ENCODE data around the gene MTA1.

MTA1 gene

DNA sequence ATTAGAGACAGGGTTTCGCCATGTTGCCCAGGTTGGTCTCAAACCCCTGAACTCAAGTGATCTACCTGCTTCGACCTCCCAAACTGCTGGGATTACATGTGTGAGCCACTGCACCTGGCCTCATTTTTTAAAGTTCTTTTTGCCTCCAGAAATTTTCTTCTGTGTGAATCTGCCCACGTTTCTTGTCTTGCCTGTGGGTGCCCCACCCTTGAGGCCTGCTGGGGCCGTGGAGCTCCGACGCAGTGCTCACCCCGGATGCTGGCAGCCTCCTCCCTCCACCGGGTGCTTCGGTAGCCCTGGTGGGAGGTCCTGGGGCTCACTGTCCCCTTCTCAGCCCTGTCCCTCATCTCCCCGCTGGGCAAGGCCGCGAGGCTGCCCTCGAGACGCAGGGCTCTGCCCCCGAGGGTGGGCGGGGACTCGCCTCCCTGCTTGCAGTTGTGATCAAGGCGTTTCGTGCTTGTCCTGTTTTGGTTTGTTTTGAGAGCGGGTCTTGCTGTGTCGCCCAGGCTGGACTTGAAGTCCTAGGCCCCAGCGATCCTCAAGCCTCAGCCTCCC, 35.5 kb downstream of the MTA1 start:
- Histone ChIP-seq H3K36me3 (ENCODE audit: insufficient read depth, low read length) (peaks cover 45% of the 10 kb centered on the region), H3K9me3 (ENCODE audit: low read length) (no peaks in the 10 kb centered on the region), H3K27me3 (ENCODE audit: control insufficient read depth in 1 of 2, insufficient read depth in 2 of 2, low read length in 2 of 2) (no peaks in the 10 kb centered on the region), H3K4me3 (ENCODE audit: low read depth in 1 of 2, low read length in 2 of 2) (no peak overlapping the region), H3K27ac (ENCODE audit: low read depth, low read length) (no peak overlapping the region), H3K4me1 (ENCODE audit: insufficient read depth, low read length) (no peaks in the 10 kb centered on the region), H3K9ac (ENCODE audit: low read length) (no peak overlapping the region)

DNA sequence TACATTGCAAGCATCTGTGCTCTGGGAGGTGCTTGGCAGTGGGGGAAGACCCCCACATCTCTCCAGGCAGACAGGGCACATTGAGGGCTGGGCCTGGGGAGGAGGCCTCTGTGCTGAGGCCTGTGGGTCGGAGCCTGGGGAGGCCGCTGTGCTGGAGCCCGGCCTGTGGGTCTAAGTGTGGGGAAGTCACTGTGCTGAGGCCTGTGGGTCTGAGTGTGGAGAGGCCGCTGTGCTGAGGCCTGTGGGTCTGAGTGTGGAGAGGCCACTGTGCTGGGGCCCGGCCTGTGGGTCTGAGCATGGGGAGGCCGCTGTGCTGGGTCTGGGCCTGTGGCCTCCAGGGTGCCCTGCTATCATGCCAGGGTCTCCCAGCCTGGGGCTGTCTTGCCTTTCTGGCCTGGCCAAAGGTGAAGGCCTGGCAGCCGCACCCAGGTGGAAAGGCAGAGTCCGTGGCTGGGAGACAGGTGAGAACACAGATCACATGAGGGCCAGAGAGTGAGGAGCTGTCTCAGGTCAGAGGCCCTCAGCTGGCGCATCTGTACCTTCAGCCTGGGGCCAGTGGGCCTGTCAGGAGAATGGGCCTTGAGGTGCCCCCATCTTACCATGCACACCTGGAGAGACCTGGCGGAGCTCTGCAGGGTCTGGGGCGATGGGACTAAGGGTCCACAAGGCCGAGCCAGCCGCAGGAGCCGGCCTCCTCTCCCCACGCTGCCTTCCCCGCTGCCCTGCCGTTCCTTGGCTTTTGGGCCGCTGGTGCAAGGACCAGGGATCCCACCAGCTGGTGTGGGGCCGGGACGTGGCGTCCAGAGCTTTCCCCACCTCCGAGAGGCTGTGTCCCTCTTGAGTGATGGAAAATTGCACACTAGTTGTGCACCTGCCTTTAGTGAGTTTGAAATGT, 36.4 kb downstream of the MTA1 start:
- H3K36me3 ChIP-seq (ENCODE audit: insufficient read depth, low read length), result peaks cover 44% of the 10 kb centered on the region
- no peak overlapping the region for H3K4me3 ChIP-seq (ENCODE audit: low read depth in 1 of 2, low read length in 2 of 2)
- H3K4me1 ChIP-seq (ENCODE audit: insufficient read depth, low read length), result no peaks in the 10 kb centered on the region
- H3K27me3 ChIP-seq (ENCODE audit: control insufficient read depth in 1 of 2, insufficient read depth in 2 of 2, low read length in 2 of 2), result no peaks in the 10 kb centered on the region
- no peak overlapping the region for H3K9ac ChIP-seq (ENCODE audit: low read length)
- H3K27ac ChIP-seq (ENCODE audit: low read depth, low read length), result no peak overlapping the region
- no peaks in the 10 kb centered on the region for H3K9me3 ChIP-seq (ENCODE audit: low read length)

DNA sequence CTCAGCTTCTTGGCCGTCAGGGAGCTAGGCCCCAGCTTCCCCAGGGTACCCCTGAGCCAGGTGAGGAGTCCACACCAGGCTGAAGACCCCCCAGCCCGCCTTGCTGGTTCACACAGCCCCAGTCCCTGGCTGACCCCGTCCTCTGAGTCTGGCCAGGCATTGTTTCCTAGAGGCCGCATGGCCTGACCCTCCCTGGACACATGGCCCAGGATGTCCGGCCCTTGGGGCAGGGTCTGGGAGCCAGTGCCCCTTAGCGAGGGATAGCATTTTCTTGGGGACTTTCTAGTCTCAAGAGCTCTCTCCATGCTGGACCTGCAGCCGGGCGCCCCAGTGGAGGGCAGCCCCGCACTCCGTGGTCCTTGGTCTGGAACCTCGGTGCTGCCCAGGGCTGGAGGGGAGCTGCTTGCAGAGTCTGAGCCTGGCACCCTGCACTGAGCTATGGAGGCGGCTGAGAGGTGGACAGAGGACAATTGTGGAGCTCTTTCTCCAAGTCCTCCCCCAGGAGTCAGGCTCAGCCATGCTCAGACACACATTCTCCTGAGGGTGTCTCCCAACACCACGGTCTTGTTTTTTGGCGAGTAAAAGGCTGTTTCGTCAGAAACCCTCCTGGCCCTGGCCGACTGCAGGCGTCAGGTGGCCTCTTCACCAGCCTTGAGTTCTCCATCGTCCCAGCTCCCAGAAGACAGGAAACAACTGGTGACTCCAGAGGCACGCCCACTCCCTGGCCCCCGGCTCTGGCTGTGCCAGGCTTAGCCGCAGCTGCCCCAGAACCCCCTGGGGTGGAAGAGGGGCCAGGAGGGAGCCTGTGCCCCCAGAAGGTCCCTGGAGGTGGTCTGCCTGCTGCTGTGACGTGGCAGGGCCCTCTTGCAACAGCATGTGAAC, 37.4 kb downstream of the MTA1 start:
- H3K4me3 ChIP-seq (ENCODE audit: low read depth in 1 of 2, low read length in 2 of 2), result no peak overlapping the region
- no peaks in the 10 kb centered on the region for H3K9me3 ChIP-seq (ENCODE audit: low read length)
- H3K27ac ChIP-seq (ENCODE audit: low read depth, low read length), result no peak overlapping the region
- H3K36me3 ChIP-seq (ENCODE audit: insufficient read depth, low read length), result peaks cover 49% of the 10 kb centered on the region
- H3K27me3 ChIP-seq (ENCODE audit: control insufficient read depth in 1 of 2, insufficient read depth in 2 of 2, low read length in 2 of 2), result no peaks in the 10 kb centered on the region
- H3K9ac ChIP-seq (ENCODE audit: low read length), result no peak overlapping the region
- H3K4me1 ChIP-seq (ENCODE audit: insufficient read depth, low read length), result no peaks in the 10 kb centered on the region

GRCh38 chr14:105458010-105458409, 38.4 kb downstream of the MTA1 start:
- Histone ChIP-seq H3K4me3 (ENCODE audit: low read depth in 1 of 2, low read length in 2 of 2) (no peak overlapping the region), H3K9ac (ENCODE audit: low read length) (no peak overlapping the region), H3K4me1 (ENCODE audit: insufficient read depth, low read length) (no peaks in the 10 kb centered on the region), H3K27ac (ENCODE audit: low read depth, low read length) (no peak overlapping the region), H3K9me3 (ENCODE audit: low read length) (no peaks in the 10 kb centered on the region), H3K27me3 (ENCODE audit: control insufficient read depth in 1 of 2, insufficient read depth in 2 of 2, low read length in 2 of 2) (no peaks in the 10 kb centered on the region), H3K36me3 (ENCODE audit: insufficient read depth, low read length) (peaks cover 44% of the 10 kb centered on the region)

GRCh38 chr14:105458571-105458970, 38.9 kb downstream of the MTA1 start:
- H3K27me3 ChIP-seq (ENCODE audit: control insufficient read depth in 1 of 2, insufficient read depth in 2 of 2, low read length in 2 of 2), result no peaks in the 10 kb centered on the region
- peaks cover 48% of the 10 kb centered on the region for H3K36me3 ChIP-seq (ENCODE audit: insufficient read depth, low read length)
- no peak overlapping the region for H3K4me3 ChIP-seq (ENCODE audit: low read depth in 1 of 2, low read length in 2 of 2)
- no peaks in the 10 kb centered on the region for H3K9me3 ChIP-seq (ENCODE audit: low read length)
- H3K9ac ChIP-seq (ENCODE audit: low read length), result no peak overlapping the region
- H3K27ac ChIP-seq (ENCODE audit: low read depth, low read length), result no peak overlapping the region
- H3K4me1 ChIP-seq (ENCODE audit: insufficient read depth, low read length), result no peaks in the 10 kb centered on the region

DNA sequence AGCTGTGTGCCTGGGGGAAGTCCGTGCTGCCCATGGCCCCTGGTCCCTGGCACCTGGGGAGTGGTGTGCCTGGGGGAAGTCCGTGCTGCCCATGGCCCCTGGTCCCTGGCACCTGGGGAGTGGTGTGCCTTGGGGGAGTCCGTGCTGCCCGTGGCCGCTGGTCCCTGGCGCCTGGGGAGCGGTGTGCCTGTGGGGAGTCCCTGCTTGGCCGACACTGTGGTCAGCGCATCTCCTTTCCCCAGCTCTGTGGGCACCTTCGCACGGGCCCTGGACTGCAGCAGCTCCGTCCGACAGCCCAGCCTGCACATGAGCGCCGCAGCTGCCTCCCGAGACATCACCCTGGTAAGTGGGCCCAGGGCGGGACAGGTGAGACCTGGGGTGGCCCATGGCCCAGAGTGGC, 40.5 kb downstream of the MTA1 start:
- Histone ChIP-seq H3K27ac (ENCODE audit: low read depth, low read length) (no peak overlapping the region), H3K4me3 (ENCODE audit: low read depth in 1 of 2, low read length in 2 of 2) (no peak overlapping the region), H3K36me3 (ENCODE audit: insufficient read depth, low read length) (peaks cover 58% of the 10 kb centered on the region), H3K9ac (ENCODE audit: low read length) (no peak overlapping the region), H3K27me3 (ENCODE audit: control insufficient read depth in 1 of 2, insufficient read depth in 2 of 2, low read length in 2 of 2) (no peaks in the 10 kb centered on the region), H3K9me3 (ENCODE audit: low read length) (no peaks in the 10 kb centered on the region), H3K4me1 (ENCODE audit: insufficient read depth, low read length) (no peaks in the 10 kb centered on the region)

DNA sequence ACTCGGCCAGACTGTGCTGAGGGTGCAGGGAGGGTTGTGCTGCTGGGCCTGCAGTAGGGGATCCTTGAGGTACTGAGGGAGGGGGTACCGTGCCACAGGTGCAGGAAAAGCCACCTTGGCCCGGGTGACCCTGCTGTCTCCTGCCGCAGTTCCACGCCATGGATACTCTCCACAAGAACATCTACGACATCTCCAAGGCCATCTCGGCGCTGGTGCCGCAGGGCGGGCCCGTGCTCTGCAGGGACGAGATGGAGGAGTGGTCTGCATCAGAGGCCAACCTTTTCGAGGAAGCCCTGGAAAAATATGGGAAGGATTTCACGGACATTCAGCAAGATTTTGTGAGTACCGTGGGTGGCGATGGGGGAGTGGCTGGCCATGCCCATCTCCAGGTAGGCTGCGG, 41.0 kb downstream of the MTA1 start:
- Histone ChIP-seq H3K4me3 (ENCODE audit: low read depth in 1 of 2, low read length in 2 of 2) (no peak overlapping the region), H3K9ac (ENCODE audit: low read length) (no peak overlapping the region), H3K27me3 (ENCODE audit: control insufficient read depth in 1 of 2, insufficient read depth in 2 of 2, low read length in 2 of 2) (no peaks in the 10 kb centered on the region), H3K9me3 (ENCODE audit: low read length) (no peaks in the 10 kb centered on the region), H3K4me1 (ENCODE audit: insufficient read depth, low read length) (no peaks in the 10 kb centered on the region), H3K27ac (ENCODE audit: low read depth, low read length) (no peak overlapping the region), H3K36me3 (ENCODE audit: insufficient read depth, low read length) (peaks cover 53% of the 10 kb centered on the region)

- Histone ChIP-seq H3K9ac (ENCODE audit: low read length) (no peak overlapping the region), H3K27ac (ENCODE audit: low read depth, low read length) (no peak overlapping the region), H3K27me3 (ENCODE audit: control insufficient read depth in 1 of 2, insufficient read depth in 2 of 2, low read length in 2 of 2) (no peaks in the 10 kb centered on the region), H3K9me3 (ENCODE audit: low read length) (no peaks in the 10 kb centered on the region), H3K36me3 (ENCODE audit: insufficient read depth, low read length) (peaks cover 46% of the 10 kb centered on the region), H3K4me1 (ENCODE audit: insufficient read depth, low read length) (no peaks in the 10 kb centered on the region), H3K4me3 (ENCODE audit: low read depth in 1 of 2, low read length in 2 of 2) (no peak overlapping the region)
Measured at GRCh38 chr14:105461903-105462302, 42.3 kb downstream of the MTA1 start.

- H3K27me3 ChIP-seq (ENCODE audit: control insufficient read depth in 1 of 2, insufficient read depth in 2 of 2, low read length in 2 of 2), result no peaks in the 10 kb centered on the region
- no peak overlapping the region for H3K27ac ChIP-seq (ENCODE audit: low read depth, low read length)
- no peak overlapping the region for H3K9ac ChIP-seq (ENCODE audit: low read length)
- H3K36me3 ChIP-seq (ENCODE audit: insufficient read depth, low read length), result peaks cover 36% of the 10 kb centered on the region
- H3K4me1 ChIP-seq (ENCODE audit: insufficient read depth, low read length), result no peaks in the 10 kb centered on the region
- no peak overlapping the region for H3K4me3 ChIP-seq (ENCODE audit: low read depth in 1 of 2, low read length in 2 of 2)
- H3K9me3 ChIP-seq (ENCODE audit: low read length), result no peaks in the 10 kb centered on the region
Measured at GRCh38 chr14:105464501-105464900, 44.9 kb downstream of the MTA1 start.

- H3K9ac ChIP-seq (ENCODE audit: low read length), result no peak overlapping the region
- no peak overlapping the region for H3K4me3 ChIP-seq (ENCODE audit: low read depth in 1 of 2, low read length in 2 of 2)
- H3K4me1 ChIP-seq (ENCODE audit: insufficient read depth, low read length), result no peaks in the 10 kb centered on the region
- no peaks in the 10 kb centered on the region for H3K9me3 ChIP-seq (ENCODE audit: low read length)
- H3K27ac ChIP-seq (ENCODE audit: low read depth, low read length), result no peak overlapping the region
- peaks cover 35% of the 10 kb centered on the region for H3K36me3 ChIP-seq (ENCODE audit: insufficient read depth, low read length)
- no peaks in the 10 kb centered on the region for H3K27me3 ChIP-seq (ENCODE audit: control insufficient read depth in 1 of 2, insufficient read depth in 2 of 2, low read length in 2 of 2)
Measured at GRCh38 chr14:105465209-105466031, 45.8 kb downstream of the MTA1 start.
